Astrocyte of the cerebellum (primary cell): ENCODE measurements around the gene SLC12A9.
A peak's percentile ranks its signal among the peaks of the same experiment; 100 is the strongest.

ENCODE experiments used
- DNase-seq: peaks from one replicate; pipeline ENCODE4 v3.0.0-alpha.2; 2011; ENCODE audit warnings: low read depth
- H3K4me3 ChIP-seq: 2 replicates; pipeline ENCODE4 v1.5.1; 2011; ENCODE audit warnings: mild to moderate bottlenecking, low read depth, low read length, moderate library complexity
- CTCF ChIP-seq: IDR thresholded peaks from 2 replicates; pipeline ENCODE4 v1.5.1; 2012; ENCODE audit warnings: low read length, low read depth, moderate library complexity, mild to moderate bottlenecking; ENCODE audit errors: missing control alignments
- in situ Hi-C: cut with HindIII; loops from 2 replicates; pipeline ENCODE4 v1.10.0; 2017; ENCODE audit warnings: low sequenced_read_pairs

Gene SLC12A9

DNA sequence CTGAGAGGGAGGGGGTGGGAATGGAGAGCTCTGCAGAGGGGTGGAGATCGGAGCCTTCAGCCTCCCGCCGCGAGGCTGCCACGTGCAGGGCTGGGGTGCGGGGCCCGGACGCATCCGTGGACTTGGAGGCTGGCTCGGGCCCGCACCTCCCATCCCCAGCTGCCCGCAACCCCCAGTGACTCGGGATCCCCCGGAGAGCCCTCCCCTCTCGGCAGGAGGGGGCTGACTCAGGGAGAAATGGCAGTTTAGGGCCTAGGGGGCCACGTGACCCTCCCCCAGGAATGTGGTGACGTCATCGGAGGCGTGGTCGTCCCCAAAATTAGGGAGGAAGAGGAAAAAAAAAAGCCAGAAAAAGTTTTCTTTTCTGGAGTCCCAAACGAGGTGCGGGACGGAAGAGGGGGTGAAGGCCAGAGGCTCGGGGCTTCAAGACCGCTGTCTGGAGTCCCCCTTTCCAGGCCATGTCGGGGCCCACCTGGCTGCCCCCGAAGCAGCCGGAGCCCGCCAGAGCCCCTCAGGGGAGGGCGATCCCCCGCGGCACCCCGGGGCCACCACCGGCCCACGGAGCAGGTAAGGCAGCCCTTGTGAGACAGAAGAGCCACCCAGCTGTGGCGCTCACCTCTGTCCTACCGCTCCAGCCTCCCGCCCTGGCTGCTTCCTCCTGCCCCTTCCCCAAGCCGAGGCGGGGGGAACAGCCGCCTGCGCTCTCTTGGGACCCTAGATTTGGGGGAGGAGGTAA lies 14.7 kb downstream of the SLC12A9 start, which contains the start of gene TRIP6:
Gene TRIP6 (plus strand): TSS at position 348 of the 736 bp plus-strand sequence. CDS start 111 bp downstream, at position 459.
- TF ChIP-seq CTCF: no peak
- in situ Hi-C loops: no loop called here
- H3K4me3 ChIP-seq: peak within 1 kb of the TSS; percentile 97
- DNase-seq: peak; percentile 80

DNA sequence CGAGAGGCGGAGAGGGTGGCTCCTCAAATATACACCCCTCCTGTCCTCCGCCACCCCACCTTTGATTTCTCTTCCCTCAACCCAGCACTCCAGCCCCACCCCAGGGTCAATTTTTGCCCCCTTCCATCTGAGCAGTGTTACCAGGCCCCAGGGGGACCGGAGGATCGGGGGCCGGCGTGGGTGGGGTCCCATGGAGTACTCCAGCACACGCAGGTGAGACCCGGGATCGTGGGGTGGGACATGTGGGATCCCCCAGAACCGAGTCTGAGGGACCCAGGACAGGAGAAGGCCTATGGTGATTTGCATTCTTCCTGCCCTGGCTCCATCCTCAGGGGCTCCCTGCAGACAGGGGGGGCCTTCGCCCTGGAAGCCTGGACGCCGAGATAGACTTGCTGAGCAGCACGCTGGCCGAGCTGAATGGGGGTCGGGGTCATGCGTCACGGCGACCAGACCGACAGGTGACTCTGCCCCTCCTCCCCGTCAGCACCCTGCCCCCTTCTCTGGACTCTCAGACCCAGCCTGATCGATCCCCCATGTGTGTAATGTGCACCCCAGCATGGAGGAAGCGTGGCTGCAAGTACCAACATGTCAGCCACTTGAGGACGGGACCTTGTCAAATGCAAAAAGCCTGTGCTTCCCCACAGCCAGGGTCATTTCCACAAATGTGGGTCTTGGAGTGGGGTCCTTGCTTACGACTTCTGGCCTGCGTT lies 15.4 kb downstream of the SLC12A9 start:
- in situ Hi-C loops: no loop called here
- no peak for TF ChIP-seq CTCF
- DNase-seq: no peak
- peak overlapping the region; percentile 97 for H3K4me3 ChIP-seq

GRCh38 chr7:100873599-100874299 lies 21.2 kb downstream of the SLC12A9 start:
- no peak overlapping the region for H3K4me3 ChIP-seq
- DNase-seq: no peak
- in situ Hi-C loops: no loop called here
- TF ChIP-seq CTCF: no peak

DNA sequence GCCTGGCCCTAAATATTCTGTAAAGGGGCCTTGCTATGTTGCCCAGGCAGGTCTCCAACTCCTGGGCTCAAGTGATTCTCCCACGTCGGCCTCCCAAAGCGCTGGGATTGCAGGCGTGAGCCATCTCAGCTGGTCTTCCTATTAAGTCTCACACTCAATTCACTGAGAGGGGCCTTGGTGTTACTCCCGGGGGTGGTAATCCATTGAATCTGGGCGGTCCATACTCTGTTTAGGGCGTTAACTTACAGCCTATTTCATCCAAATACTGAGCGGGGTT lies 21.7 kb downstream of the SLC12A9 start:
- in situ Hi-C loops: no loop called here
- H3K4me3 ChIP-seq: peak overlapping the region; percentile 77
- TF ChIP-seq CTCF: no peak
- DNase-seq: no peak

DNA sequence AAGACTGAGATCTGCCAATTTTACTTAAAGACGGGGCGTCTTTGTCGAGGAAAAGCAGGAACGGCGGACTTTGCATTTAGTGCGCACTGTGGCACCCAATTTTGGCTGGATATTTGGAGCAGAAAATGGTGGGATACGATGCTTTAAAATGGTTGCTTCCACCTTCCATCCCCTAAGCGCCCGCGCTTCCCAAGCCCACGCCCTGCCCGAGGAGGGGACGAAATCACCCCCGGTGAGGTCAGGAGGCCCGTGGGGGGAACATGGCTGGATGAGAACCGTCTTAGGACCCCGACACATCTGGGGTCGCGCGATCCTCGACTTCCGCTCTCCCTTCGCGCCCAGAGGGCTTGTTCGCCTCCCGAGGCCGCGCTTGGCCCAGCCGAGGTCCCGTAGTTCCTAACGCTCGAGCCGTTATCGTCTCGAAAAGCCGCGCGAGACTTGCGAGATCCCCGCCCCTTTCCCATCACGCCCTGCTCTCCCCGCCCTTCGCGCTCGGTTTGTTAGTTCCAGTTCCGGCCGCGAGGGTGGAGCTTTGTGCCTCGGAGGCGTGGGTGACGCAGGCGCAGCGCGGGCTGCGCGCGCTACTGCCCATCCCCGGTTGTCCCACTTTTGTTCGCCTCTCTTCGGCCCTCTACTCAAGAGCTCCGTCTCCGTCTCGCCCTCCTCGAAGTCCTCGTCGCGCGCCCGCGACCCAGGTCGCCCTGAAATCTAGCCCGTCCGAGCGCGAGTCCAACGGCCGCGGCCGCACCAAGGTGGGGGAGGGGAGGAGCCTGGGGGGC lies 22.3 kb downstream of the SLC12A9 start, which contains the start of gene SRRT:
Gene SRRT (plus strand): TSS at position 527 of the 779 bp plus-strand sequence. CDS start 488 bp downstream, outside the sequence.
- peak; percentile 25 for TF ChIP-seq CTCF
- in situ Hi-C loops: no loop called here
- peak within 1 kb of the TSS; percentile 77 for H3K4me3 ChIP-seq
- peak; percentile 97 for DNase-seq

- no peak for DNase-seq
- H3K4me3 ChIP-seq: peak overlapping the region; percentile 77
- no peak for TF ChIP-seq CTCF
- in situ Hi-C loops: no loop called here
Observed at GRCh38 chr7:100875356-100875751, 22.8 kb downstream of the SLC12A9 start.
